CD4-positive, alpha-beta T cell treated with Interleukin-4 for 1 hour (primary cell): ENCODE data around the gene IL1R1.

Experiments
- DNase-seq, 2 donors: peaks; one replicate each; pipeline ENCODE4 v3.0.0-alpha.2; 2020 to 2022

IL1R1 gene

DNA sequence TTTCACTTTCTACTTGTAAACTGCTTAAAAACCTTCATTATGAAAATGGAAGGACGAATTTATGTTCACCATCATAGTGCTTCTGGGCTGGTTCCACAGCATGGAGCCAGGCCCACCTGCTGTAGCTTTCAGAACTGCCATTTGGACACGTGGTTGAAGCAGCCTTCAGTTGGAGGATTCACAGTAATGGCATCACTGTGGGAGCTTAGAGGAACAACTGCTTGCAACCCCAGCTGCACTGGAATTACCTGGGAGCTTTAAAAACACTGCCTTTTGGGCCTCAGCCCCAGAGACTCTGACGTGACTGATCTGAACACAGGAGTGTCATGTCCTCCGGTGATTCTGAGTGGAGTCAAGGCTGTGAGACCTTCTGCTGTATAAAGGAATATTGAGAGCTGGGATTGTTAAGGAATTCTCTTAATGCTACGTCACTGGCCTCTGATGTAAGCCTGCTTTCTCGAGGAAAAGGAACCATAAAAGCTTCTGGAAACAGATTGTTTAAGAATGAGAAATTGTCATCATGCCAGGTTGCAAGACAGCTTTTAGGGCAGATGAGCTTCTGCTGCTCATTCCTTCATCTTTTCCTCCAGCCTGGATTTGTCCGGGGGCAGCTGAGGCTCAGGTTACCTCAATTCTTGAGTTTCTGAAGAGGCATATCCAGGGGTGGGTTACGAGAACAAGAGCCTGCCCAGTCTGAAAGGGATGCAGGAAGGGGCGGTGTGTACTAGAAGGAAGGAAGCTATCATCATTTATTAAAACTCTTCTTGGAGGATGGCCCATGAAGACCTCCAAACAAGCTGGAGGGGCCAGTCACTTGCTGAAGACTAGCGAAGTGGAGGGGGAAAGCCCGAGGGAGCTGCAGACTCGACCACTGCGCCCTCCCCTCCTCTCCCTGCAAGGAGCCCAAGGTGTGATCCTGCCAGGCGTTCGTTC lies 1.3 kb upstream of the IL1R1 start:
- no peak for DNase-seq

DNA sequence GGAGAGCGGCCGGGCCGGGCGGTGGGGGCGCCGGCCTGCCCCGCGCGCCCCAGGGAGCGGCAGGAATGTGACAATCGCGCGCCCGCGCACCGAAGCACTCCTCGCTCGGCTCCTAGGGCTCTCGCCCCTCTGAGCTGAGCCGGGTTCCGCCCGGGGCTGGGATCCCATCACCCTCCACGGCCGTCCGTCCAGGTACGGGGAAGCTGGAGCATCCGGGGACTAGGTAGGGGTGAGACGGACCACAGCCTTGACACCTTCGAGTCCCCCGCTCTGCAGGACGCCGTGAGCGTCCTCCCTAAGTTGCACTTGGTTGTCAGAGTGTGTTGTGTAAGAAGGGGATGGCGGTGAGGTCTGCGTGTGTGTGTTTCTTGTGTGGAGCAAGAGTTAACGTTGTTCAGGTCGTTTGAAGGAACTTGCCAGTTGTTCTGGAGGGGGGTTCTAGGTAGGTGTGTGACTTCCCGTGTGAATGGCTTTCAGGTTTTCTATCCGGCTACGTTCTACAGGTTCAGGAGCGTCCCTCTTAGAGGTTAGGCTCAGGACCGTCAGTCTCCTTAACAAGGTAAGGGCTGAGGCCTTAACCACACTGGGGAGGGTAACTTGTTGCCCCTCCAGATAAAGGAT lies 393 bp downstream of the IL1R1 start:
- no peak for DNase-seq

DNA sequence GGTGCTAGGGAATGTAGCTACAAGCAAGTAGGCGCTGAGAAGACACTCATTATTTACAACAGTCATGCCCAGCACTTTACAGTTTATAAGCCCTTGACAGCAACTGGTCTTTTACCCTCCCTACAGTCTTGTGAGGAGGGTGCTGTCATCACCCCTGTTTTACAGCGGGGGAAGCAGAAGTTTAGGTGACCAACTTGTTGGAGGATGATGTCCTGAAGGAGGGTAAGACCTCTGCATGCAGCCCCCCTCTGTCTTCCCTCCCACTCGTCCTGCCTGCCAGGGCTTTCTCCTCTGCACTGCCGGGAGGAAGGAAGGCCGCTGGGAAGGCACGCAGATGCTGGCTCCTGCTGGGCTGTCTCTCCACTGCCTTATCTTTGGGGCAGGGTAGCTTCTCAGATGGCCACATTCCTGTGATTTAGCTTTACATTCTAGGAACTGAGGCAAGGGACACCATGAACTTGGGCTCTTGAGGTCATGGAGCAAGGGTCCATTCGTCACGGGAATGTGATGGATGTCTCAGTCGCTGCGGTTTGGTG lies 972 bp downstream of the IL1R1 start:
- no peak for DNase-seq

DNA sequence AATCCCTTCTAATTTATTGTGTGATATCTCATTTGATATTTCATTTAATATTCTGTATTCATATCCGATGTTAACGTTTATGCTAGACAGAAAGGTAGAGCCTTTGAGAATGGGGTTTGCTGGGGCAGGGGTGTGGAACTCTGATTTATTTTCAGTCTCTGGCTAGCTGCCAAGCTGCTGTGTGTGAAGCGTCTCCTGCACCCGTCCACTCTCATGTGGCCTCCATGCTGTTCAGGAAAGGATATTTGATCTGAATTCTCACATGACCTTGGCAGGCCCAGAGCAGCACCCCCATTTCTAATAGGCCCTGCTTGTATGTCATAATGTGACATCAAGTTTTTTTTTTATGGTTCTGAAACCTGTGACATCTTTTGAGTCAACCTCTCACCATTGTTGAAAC lies 1.6 kb downstream of the IL1R1 start:
- DNase-seq: no peak

DNA sequence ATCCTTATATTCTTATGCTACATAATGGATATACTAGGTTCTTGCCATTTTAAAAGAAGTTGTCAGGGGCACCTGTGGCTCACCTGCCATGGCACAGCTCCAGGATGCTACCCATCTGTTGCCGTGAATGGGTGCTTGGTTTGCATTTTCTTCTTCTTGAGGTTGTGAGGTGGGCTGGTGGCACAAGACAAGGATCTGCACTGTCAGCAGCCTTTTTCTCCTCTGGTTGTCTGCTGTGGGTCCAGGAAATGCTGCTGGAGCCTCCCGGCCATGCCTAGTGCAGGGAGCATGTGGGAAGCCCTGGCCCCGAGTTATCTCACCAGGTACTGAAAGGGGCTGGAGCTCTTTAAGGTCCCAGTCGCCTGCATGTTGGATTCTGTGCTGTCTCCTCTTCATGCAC lies 2.6 kb downstream of the IL1R1 start:
- DNase-seq: no peak

DNA sequence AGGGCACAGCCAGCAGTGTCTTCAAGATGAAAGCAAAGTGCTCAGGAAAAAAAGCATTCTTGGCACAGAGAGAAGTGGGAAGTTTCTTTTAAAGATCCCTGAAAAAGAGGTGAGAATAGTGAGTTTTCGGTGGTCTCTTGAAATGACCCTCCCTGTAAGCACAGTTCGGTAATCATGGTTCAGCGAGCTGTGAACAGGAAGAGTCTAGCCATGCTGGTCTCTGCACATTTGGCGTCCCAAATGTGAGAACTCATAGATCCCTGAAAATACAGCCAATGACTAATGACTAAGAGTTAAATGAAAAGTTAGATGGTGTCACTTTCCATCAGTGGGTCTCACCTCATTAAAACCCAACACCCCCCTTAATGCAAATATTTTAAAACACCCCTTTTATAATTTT lies 3.4 kb downstream of the IL1R1 start:
- DNase-seq: no peak

DNA sequence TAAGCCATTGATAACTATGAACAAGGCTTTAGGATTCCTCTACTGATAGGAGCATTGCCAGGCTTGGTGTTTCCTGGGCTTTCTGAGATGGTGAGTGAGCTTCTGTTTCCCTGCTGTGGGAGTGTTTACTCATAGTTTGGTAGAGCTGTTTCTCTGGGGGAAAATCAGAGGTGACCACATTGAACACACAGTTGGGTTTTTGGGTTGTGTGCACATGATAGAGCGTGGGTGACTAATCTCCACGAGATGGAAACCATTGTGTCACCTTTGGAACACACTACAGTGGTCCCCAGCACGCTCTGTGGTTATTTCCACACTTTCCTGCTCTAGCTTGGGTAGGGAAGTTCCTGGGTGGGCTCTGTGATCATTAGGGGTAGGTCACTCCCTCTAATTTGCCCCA lies 5.4 kb downstream of the IL1R1 start:
- no peak for DNase-seq

DNA sequence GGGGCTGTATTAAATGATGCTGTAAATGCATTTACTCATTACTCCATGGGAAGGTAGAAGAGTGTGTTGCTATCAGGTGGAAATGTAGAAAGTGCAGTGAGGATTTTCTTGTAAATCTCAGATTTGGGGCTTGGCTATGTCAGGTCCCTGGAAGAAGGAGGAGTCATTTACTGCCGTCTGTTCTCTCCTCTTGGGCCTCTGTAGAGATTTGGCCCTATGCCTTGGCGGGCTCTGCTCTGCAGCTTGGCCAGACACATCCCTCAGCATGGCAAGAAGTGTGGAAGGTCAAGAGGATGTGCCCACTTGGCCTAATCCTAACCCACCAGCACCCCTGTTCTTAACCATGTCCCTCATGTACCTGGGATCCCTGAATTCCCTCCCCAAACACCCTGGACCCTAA lies 6.7 kb downstream of the IL1R1 start:
- no peak for DNase-seq

DNA sequence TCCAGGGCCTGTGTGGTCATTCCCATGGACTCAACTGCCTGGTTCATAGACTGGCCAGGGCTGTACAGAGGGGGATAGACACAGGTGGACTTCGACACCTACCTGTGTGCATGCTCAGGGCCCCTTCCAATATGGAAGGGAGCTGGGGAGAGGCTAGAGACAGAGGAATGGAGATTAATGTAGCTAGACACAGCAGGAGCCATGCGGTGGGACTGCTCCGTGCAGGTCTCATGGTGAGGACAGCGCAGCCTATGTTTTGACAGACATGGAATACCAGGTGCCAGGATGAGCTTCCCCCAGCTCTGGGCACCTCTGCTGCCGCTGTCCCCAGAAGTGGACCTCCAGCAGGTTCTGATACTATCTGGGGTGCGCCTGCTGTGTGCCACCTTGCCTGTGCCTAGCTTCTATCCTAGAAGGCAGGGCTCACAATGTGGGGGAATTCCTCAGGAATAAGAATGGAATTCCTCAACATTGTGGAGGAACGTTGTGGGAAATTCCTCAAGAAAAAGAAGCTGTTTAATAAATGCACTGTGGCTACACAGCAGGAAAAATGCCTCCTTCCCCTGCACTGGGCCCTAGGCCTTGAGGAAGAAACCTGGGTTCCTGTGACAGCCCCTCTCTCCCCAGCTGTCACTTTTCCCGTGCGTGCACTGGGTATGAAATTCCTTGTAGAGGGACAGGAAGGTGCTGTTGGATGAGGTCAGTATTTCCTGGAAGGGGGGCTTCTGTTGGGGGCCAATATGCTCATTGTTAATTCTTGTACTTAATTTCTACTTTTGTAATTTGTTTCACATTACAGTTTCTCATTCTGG lies 7.3 kb downstream of the IL1R1 start:
- DNase-seq: no peak

DNA sequence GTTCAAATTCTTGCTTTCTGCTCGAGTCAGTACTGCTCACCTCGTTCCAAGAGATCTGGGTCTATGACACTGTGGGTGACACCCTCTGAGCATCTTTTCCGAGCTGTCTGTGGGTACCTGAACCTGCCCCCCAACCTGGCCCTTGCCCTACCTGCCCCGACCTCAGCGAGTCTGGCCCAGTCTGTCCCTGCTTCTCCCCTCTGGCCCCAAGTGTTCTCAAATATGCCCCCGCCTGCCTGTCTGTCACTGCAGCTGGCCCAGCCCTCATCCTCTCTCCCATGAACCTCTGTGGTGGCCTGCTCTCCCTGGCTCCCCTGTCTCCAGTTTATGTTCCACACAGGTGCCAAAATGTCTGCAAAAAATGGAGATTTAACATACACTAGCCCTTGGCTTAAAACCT lies 11.8 kb downstream of the IL1R1 start:
- no peak for DNase-seq

DNA sequence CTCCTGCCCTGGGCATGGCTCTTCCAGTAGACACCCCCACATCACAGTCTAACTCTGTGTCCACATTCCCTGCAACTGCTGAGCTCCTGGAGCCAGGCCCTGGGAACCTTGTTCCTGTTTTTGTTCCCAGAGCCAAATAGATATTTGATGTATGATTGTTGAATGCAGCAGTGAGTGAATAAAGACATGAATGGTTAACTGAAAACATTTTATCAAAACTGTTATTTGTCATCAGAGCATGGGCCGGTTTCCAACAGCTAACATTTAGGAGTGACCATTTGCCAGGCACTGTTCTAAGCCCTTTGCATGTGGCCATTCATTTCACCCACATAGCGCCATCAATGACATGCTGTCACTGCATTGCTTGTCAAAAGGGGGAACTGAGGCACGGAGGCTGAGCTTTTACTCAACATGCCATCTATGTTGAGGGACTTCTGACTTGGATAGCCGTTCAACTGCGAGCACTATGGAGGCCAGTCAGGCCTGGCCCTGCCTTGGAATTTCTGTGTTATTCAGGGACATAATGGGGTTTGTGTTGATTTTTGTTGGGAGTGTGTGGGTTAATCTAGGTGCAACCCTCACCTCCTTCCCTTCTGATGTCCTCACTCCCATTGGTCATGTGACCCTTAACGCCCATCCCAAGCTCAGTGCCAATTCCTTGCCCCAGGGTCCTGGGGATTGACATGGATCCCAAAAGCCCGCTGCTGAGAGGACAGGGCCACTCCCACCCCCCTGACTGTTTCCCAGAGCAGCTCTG lies 12.6 kb downstream of the IL1R1 start:
- no peak for DNase-seq

DNA sequence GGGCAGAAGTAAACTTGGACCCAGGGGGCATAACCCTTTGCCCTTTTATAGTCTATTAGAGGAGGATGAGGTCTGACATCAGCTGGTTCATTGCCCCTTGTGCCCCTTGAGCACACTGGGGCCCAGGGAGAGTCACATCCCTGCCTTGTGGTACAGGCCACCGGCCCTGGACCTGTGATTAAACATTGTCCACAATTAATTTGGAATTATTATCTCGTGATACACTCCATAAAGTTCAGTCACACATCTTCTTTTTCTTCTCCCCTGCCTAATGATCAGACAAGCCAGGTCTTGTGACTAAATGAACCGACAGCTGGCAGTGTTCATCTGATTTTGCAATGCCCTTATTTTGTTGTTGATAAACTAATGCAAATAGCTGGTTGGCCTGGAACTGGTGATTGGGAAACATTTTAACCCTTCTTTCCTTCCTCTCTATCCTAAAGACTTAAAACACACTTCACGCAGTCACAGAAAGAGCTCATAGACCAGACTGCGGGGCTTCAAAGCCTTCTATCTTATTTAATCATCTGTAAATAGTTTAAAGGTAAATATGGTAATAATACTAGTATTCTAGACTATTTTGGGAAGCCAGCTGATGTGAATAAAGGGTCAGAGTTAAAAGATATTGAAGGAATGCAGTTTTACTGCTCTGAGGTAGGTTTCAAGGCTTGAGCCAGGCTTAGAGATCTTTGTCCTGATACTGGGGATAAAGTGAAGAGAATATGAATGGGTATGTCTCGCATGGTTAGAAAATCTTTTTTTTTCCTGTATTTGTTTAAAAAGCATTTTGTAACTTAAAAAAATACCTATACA lies 13.4 kb downstream of the IL1R1 start:
- no peak for DNase-seq

DNA sequence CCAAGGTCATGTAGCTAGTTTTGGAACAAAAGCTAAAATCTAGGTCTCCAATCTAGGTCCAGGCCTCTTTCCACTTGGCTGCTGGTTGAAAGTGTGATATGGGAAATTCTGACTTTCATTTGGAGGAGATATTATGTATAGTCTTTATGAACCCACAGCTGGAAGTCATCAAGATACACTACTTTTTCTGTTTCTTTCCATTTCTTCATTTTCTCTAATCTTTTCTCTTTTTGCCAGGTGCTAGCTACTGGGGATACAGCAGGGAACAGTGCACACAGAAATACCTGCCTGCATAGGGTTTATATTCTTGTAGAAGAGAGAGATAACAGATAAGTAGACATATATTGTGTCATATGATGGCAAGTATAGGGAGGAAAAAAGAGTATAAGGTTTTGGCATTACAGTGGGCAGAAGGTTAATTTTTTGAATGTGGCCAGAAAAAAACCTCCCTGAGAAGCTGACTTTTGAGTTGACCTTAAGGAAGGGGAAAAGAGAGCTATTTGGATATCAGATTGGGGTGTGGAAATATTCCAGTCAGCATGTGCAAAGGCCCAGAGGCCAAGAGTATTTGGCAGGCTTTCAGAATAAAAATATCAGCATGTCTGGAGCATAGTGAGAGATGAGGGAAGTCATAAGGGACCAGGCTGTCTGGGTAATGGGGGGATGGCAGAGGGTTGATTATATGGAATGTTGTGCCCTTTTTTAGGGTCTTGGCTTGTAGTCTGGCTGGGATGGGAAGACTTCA lies 15.6 kb downstream of the IL1R1 start:
- no peak for DNase-seq

DNA sequence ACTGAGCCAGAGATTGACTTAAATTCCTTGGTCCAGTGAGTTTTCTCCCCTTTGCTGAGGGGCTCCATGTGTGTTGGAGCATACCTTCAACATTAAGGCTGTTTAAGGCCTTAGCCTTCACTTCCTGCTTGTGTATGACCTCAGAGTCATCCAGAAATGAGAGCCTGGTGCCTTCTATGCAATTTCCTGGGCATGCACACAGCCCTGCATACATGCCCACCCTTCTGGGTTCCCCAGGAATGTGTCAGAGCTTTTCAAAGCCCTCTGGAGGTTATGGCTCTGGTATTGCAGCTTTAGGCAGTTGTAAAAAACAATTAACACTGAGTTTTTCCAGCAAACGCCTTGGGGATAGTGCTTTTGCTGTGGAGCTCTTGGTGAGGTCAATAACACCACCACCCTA lies 16.7 kb downstream of the IL1R1 start:
- no peak for DNase-seq

DNA sequence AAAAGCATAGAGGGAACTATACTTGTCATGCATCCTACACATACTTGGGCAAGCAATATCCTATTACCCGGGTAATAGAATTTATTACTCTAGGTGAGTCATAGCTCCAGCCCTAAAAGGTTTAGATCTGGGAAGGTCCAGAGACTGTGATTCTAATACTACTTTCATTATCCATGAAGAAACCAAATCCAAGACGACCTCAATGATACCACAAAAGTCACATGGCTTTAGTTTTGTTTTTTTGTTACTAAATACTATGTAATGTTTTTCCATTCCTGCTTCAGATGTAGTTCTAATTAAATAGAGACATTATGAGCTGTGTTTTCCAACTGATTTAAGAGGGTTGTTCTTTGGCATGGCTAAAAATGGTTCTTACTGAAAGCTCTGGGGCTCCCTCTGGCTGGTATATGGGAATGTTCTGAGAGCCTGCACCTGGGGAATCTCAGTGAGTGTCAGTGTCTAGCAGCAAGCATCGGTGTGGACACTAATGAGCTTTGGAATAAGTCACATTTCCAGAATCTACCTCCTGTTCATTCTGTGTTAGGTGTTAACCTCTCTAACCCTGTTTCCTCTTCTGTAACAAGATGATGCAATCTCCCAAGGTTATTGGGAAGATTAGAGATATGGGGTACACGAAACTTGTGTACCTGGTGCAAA lies 23.8 kb downstream of the IL1R1 start:
- DNase-seq: no peak

DNA sequence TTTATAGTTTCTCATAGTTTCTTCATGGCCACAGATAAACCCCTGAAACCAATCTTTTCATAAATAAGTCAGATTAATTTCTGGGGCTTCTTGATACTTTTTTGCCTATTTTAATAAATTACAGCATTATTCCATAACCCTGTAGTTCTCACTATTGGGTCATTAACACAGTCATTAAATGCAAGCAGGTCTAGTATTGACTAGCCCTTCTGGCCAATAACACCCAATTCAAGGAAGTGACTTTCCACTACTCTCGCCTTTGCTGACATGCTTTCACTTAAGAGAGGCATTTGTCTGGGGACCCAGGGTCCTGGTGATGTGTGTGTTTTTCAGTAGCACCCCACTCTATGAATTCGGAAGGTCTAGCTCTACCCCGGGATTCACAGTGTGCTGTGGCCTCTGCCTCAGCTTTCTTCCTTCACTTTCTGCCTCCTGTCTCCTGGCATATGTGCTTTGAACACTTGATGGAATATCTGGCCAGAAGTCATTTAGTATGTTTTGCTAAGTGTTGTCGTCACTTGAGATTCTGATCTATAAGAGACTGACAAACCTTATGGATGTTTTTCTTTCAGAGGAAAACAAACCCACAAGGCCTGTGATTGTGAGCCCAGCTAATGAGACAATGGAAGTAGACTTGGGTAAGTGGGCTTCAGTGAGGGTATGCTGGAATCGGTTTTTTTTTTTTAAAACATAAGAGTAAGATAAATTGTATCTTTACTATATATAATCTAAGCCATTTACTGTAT lies 25.7 kb downstream of the IL1R1 start:
- DNase-seq: no peak

DNA sequence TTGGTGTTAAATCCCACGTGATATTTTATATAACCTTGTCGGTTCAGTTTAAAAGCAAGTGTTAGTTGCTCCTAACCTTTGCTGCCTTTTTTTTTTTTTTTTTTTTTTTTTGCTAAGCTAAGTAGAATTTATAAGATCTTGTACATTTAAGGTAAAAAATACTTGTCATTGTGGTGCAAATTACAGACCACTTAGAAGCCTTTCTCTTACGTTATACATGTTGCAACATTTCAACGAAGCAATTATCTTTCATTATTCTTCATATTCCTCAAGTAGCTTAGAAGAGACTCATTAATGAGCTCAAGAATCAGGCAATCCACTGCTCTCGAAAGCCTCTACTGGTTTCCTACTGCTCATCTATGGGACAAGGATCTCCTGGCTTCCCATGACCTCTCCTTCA lies 29.4 kb downstream of the IL1R1 start:
- no peak for DNase-seq

DNA sequence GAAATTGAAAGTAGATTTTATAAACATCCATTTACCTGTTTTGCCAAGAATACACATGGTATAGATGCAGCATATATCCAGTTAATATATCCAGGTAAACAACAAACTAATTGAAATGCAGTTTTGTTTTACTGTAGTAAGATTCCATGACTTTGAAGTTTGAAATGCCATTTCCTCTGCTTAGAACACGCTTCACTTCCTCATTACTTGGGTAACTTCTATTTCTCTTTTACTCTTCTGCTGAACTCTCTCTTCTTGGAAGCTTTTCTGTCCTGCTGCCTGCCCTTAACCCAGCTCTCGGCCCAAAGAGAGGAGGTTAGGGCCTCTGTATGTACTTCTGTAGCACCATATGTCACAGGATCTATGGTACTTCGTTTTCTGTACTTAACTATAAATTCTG lies 30.2 kb downstream of the IL1R1 start:
- no peak for DNase-seq

DNA sequence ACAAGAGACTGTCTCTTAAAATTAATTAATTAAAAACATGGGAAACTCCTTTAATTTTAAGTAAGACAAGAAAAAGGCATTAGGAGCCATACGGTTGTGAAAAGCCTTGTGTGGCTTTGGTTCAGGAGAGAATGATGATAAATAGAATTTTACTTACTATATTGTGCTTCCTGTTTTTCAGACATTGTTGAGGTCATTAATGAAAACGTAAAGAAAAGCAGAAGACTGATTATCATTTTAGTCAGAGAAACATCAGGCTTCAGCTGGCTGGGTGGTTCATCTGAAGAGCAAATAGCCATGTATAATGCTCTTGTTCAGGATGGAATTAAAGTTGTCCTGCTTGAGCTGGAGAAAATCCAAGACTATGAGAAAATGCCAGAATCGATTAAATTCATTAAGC lies 33.6 kb downstream of the IL1R1 start:
- no peak for DNase-seq
